Upper lobe of left lung (tissue), 4 donors: ENCODE data around the gene INHA.

ENCODE experiments used
- EP300 ChIP-seq, 4 donors: sonication (generic); formaldehyde crosslinking; IDR thresholded peaks; one replicate each; pipeline ENCODE4 v1.5.1; 2017; ENCODE audit warnings: antibody characterized with exemption in 4 of 4, control low read depth in 2 of 4
- POLR2A ChIP-seq, 4 donors: fragments of 450-650 bp; IDR thresholded peaks; one replicate each; pipeline ENCODE4 v1.5.1; 2016 to 2017; ENCODE audit warnings: antibody characterized with exemption in 4 of 4, mild to moderate bottlenecking in 2 of 4
- POLR2AphosphoS5 ChIP-seq, 2 donors: sonication (generic); formaldehyde crosslinking; IDR thresholded peaks; one replicate each; pipeline ENCODE4 v1.5.1; 2017; ENCODE audit warnings: antibody characterized with exemption in 2 of 2
- TF ChIP-seq, protein P1 (sequence below), 6 experiments: fragments of 450-650 bp in 4 of 6; fragments of 200-600 bp in 2 of 6; sonication (generic) in 2 of 6; IDR thresholded peaks; one replicate each; pipeline ENCODE4 v1.5.1; 2016 to 2019; ENCODE audit warnings: antibody characterized with exemption in 6 of 6

DNA sequence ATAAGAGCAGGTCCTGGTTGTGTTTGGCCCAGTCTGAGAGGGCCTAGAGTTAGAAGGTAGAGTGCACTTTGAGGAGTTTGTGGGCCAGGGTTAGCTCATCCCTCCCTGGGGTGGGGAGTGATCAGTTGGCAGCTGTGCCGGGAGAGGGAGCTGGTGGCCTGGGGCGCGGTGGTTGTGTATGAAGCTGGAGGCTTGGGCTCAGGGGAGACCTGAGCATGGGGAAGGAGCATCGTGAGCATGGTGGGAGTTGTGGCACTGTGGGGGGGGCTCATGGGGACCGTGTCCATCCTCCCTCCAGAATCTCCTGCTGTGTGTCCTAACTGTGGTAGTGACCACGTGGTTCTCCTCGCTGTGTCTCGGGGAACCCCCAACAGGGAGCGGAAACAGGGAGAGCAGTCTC is 39.2 kb downstream of the INHA start:
- TF ChIP-seq, protein P1, sequence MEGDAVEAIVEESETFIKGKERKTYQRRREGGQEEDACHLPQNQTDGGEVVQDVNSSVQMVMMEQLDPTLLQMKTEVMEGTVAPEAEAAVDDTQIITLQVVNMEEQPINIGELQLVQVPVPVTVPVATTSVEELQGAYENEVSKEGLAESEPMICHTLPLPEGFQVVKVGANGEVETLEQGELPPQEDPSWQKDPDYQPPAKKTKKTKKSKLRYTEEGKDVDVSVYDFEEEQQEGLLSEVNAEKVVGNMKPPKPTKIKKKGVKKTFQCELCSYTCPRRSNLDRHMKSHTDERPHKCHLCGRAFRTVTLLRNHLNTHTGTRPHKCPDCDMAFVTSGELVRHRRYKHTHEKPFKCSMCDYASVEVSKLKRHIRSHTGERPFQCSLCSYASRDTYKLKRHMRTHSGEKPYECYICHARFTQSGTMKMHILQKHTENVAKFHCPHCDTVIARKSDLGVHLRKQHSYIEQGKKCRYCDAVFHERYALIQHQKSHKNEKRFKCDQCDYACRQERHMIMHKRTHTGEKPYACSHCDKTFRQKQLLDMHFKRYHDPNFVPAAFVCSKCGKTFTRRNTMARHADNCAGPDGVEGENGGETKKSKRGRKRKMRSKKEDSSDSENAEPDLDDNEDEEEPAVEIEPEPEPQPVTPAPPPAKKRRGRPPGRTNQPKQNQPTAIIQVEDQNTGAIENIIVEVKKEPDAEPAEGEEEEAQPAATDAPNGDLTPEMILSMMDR (IDR thresholded peaks at IDR 0.05), result no peak
- TF ChIP-seq POLR2A (IDR thresholded peaks at IDR 0.05) (no peak), POLR2AphosphoS5 (IDR thresholded peaks at IDR 0.05) (no peak), EP300 (IDR thresholded peaks at IDR 0.05) (no peak)
